ELR (cell line): Measurements from ENCODE around the gene ALOX12B.
A peak's percentile ranks its signal among the peaks of the same experiment; 100 is the strongest.
"Not testable (repeated sequence)": the region's sequence is repeated elsewhere in the genome, so short reads cannot be mapped to it uniquely, and the experiment has no call there.

Source experiments
- DNase-seq: peaks from one replicate; pipeline ENCODE4 v3.0.0-alpha.2; 2015; ENCODE audit warnings: low read depth

Gene ALOX12B

GRCh38 chr17:8044819-8045810, 42.4 kb downstream of the ALOX12B start:
- DNase-seq = no peak

GRCh38 chr17:8041979-8042378, 45.5 kb downstream of the ALOX12B start:
- DNase-seq = no peak

DNA sequence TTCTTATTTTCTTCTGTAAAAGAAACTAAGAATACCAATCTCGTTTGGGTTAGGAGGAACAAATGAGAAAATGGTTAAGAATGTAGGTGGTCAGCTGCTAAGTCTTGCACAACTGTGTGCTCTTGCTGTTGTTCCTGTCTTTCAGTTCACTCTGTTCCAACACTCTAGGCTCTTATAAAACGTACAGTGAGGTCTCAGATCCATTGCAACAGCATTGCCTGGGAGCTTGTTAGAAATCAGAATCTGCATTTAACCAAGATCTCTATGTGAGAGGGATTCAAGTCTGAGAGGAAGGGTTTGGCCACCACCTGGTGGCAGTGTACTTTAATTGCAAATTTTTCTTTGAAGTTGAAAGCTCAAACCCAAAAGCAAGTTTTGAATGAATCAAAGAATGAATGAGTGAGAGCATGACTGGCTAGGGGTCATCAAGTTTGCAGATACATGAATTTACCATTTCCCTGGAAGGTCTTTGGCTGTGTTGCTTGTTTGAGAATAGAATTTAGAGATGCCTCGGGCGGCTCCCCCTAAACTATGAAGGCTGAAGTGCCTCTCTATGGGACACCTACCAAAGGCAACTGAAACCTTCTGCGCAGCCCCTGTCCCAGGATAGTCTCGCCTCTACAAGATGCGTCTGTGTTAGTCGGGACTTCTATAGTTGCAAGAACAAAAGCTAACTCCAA, 46.1 kb downstream of the ALOX12B start:
- peak; percentile 78 for DNase-seq

DNA sequence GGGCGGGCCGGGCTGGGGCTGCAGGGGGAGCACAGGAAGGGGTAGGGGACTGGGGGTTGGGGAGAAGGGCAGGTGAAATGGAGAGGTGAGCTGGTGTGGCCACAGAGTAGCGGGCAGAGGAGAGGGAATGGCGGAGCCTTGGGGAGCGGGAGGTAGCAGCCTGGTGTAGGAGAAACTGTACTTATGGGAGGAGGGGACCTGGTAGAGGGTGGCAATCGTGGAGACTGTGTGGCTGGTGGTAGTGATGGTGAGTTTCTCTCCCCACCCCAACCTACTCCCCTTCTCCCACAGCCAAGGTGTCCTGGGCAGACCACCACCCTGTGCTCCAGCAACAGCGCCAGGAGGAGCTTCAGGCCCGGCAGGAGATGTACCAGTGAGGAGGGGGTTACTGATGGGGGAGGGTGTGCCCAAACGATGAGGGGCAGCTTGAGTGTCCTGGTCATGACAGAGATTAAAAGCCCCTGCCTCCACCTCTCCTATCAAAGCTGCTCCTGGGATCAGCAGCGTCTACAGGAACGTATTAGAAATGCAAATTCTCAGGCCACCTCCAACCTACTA, 47.8 kb downstream of the ALOX12B start:
- no peak for DNase-seq

GRCh38 chr17:8038954-8039610, 48.4 kb downstream of the ALOX12B start, which contains the start of gene ALOX15B:
ALOX15B (plus strand) TSS chr17:8039059; CDS start chr17:8039156, 97 bp downstream.
- no peak for DNase-seq

GRCh38 chr17:8032442-8032841, 55.1 kb downstream of the ALOX12B start:
- DNase-seq = no peak

GRCh38 chr17:8031950-8032349, 55.6 kb downstream of the ALOX12B start:
- DNase-seq = no peak

DNA sequence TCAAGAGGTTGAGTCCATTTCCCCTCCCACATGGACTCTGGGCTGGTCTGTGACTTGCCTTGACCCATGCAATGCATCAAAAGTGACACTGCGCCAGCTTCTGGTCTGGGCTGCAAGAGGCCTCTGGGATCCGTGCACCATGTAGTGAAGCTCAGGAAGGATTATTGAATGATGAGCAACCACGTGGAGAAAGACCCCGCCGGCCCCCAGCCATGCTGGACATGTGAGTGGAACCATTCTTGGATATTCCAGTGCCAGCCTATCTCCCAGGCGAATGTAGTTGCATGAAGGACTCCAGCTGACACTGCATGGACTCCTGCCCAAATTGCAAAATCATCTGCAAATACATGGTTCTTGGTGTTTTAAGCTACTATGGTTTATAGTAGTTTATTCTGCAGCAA, 56.3 kb downstream of the ALOX12B start:
- no peak for DNase-seq

- peak; percentile 80 for DNase-seq
Measured at GRCh38 chr17:8029121-8029520, 58.4 kb downstream of the ALOX12B start.

- DNase-seq = no peak
Measured at GRCh38 chr17:8025176-8025911, 62.2 kb downstream of the ALOX12B start.

GRCh38 chr17:8024161-8024560, 63.4 kb downstream of the ALOX12B start:
- not testable (repeated sequence) for DNase-seq
